HG02642 (cell line): ENCODE data around the gene MYO16.
"Not testable (repeated sequence)": the region's sequence is repeated elsewhere in the genome, so short reads cannot be mapped to it uniquely, and the experiment has no call there.

Experiments
- ATAC-seq: cut with Tn5 transposase; IDR thresholded peaks from one replicate; pipeline ENCODE4 v1.9.1; 2021; ENCODE audit warnings: mild to moderate bottlenecking; ENCODE audit not compliant: unreplicated experiment, poor library complexity

MYO16 gene

GRCh38 chr13:108859197-108860012 is 230.0 kb downstream of the MYO16 start:
- ATAC-seq: no peak

GRCh38 chr13:108860418-108860817 is 231.0 kb downstream of the MYO16 start:
- ATAC-seq: no peak

GRCh38 chr13:108877300-108877699 is 247.9 kb downstream of the MYO16 start:
- no peak for ATAC-seq

GRCh38 chr13:108878732-108879131 is 249.3 kb downstream of the MYO16 start:
- no peak for ATAC-seq

- ATAC-seq: no peak
Observed at GRCh38 chr13:108889324-108889984, 260.0 kb downstream of the MYO16 start.

GRCh38 chr13:108895220-108895704 is 265.9 kb downstream of the MYO16 start:
- peak; percentile 38 for ATAC-seq

GRCh38 chr13:108897955-108898354 is 268.5 kb downstream of the MYO16 start:
- peak; percentile 57 for ATAC-seq

- no peak for ATAC-seq
Observed at GRCh38 chr13:108902405-108903155, 273.2 kb downstream of the MYO16 start.

- no peak for ATAC-seq
Observed at GRCh38 chr13:108903613-108904012, 274.2 kb downstream of the MYO16 start.

- ATAC-seq: no peak
Observed at GRCh38 chr13:108911807-108912206, 282.4 kb downstream of the MYO16 start.

- not testable (repeated sequence) for ATAC-seq
Observed at GRCh38 chr13:108913731-108914130, 284.3 kb downstream of the MYO16 start.

- ATAC-seq: peak; percentile 26
Observed at GRCh38 chr13:108915095-108915633, 285.8 kb downstream of the MYO16 start.

- peak; percentile 94 for ATAC-seq
Observed at GRCh38 chr13:108915634-108916512, 286.5 kb downstream of the MYO16 start.

GRCh38 chr13:108917581-108917980 is 288.2 kb downstream of the MYO16 start:
- ATAC-seq: no peak

GRCh38 chr13:108919036-108919907 is 289.9 kb downstream of the MYO16 start:
- no peak for ATAC-seq

GRCh38 chr13:108920137-108920536 is 290.7 kb downstream of the MYO16 start:
- ATAC-seq: no peak

- no peak for ATAC-seq
Observed at GRCh38 chr13:108921238-108921637, 291.8 kb downstream of the MYO16 start.

- ATAC-seq: no peak
Observed at GRCh38 chr13:108922108-108922507, 292.7 kb downstream of the MYO16 start.
